ENCODE data around the gene SLC2A4RG. TPM values are rescaled to one million over a fixed set of nuclear protein-coding genes. Genes with fewer than 3 reads are reported as not detected.
A peak's percentile ranks its signal among the peaks of the same experiment; 100 is the strongest.

SLC2A4RG gene
- total RNA-seq, 1 donor from 2014 or later = 53.0 TPM

DNA sequence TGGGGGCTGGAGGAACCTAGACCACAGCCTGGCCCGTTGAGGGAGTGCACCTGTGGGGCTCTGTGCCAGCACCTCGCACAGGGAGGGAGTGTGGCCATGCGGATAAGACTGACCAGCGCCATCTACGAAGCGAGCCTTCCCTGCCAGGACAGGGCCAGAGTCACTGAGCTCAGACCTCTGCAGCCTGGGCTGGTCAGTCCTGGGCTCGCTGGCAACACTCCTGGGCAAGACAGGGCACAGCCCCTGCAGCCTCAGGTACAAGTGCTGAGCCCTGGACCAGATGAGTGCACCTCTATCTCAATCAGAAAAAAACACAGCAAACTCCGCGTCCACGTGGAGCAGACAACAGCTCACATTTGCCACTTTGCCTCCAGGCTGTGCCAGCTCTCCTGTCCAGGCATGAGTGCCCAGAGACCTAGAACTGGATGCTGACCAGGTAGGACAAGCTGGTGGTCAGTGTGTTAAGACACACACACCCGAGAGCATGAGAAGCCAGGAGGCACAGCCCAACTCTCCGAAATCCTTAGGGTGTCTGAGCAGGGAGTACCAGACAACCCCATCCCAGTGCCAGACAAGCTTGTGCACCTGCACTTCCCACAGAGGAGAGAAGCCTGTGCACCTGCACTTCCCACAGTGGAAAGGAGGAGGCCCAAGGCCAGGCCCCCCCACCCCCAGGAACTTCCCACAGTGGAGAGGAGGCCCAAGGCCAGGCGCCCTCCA is 36.7 kb upstream of the SLC2A4RG start:
- Mint-ChIP-seq H3K4me1 (ENCODE audit: low read depth) (peaks cover 9% of the 10 kb centered on the region), H3K36me3 (ENCODE audit: low read depth) (peaks cover 32% of the 10 kb centered on the region), H3K27me3 (ENCODE audit: low read depth) (no peaks in the 10 kb centered on the region), H3K27ac (no peak overlapping the region), H3K9me3 (no peaks in the 10 kb centered on the region), H3K4me3 (ENCODE audit: low read depth) (no peak overlapping the region)
- DNase-seq (ENCODE audit: low spot score) = no peak
- intact Hi-C loops (cut with micrococcal nuclease) = loop anchor here (10.0 kb wide), 1 partner anchor 272 kb away; the partner anchor contains the start of gene SAMD10

- Mint-ChIP-seq H3K27me3 (ENCODE audit: low read depth) (no peaks in the 10 kb centered on the region), H3K36me3 (ENCODE audit: low read depth) (peaks cover 33% of the 10 kb centered on the region), H3K4me3 (ENCODE audit: low read depth) (no peak overlapping the region), H3K27ac (no peak overlapping the region), H3K9me3 (no peaks in the 10 kb centered on the region), H3K4me1 (ENCODE audit: low read depth) (peaks cover 10% of the 10 kb centered on the region)
- intact Hi-C loops (cut with micrococcal nuclease) = loop anchor here (10.0 kb wide), 1 partner anchor 271 kb away; the partner anchor contains the start of gene SAMD10
- no peak for DNase-seq (ENCODE audit: low spot score)
Measured at GRCh38 chr20:63703471-63703975, 36.1 kb upstream of the SLC2A4RG start.

DNA sequence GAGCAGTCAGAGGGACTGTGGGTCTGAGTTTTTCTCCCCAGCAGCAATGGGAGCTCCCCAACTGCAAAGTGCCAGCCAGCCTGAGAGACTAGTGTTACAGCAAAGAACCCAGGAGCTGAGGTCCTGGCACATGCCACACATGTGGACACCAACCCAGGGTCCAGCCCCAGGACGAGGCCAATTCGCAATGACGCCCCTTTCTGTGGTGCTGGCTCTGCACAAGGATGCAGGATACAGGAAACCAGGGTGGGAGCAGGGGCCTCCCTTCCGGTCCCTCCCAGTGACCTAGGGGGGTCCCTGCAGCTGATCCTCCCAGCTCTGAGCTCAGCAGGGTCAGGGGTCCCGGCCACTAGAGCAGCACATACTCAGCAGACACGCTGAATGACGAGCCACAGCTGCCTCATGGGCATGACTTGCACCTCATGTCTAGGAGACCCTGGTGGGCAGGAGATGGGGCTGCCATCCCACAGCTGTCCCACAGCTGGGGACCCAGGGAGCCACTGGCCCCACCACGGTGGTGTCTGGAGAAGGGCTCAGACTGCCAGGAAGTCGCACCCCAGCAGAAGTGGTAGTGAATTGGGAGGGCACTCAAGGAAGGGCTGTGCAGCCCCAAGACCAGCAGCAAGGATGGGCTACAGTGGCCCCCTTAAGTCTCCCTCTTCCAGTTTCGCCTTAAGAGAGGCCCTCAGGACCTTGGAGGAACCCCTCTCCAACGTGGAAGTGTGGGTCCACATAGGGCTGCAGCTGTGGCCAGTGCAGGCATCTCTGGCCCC is 35.4 kb upstream of the SLC2A4RG start:
- intact Hi-C loops (cut with micrococcal nuclease) = loop anchor here (10.0 kb wide), 1 partner anchor 271 kb away; the partner anchor contains the start of gene SAMD10
- H3K9me3 Mint-ChIP-seq = no peaks in the 10 kb centered on the region
- H3K36me3 Mint-ChIP-seq (ENCODE audit: low read depth) = peaks cover 39% of the 10 kb centered on the region
- H3K27me3 Mint-ChIP-seq (ENCODE audit: low read depth) = no peaks in the 10 kb centered on the region
- no peak overlapping the region for H3K27ac Mint-ChIP-seq
- H3K4me1 Mint-ChIP-seq (ENCODE audit: low read depth) = peaks cover 16% of the 10 kb centered on the region
- no peak overlapping the region for H3K4me3 Mint-ChIP-seq (ENCODE audit: low read depth)
- DNase-seq (ENCODE audit: low spot score) = no peak

DNA sequence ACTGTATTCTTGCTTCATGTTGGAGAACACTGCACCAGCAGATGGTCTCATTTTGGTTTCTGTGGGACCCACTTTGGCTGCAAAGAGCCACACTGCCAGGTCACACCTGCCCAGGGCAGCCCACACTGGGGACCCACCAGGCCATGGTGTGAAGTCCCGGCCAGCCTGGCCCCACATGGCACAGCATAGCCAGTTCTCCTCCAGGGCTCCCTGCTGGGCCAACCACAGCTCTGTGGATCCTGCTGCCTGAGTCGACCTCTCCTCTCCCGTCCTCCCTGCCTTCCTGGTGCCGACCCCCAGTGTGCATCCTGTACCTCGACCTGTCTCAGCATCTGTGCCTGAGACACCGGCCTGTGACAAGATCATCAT is 34.8 kb upstream of the SLC2A4RG start:
- intact Hi-C loops (cut with micrococcal nuclease) = loop anchor here (5.0 to 10.0 kb wide), 2 partner anchors 38 to 270 kb away; partner anchors contain the start of gene SAMD10
- no peak for DNase-seq (ENCODE audit: low spot score)
- H3K27me3 Mint-ChIP-seq (ENCODE audit: low read depth) = no peaks in the 10 kb centered on the region
- no peak overlapping the region for H3K27ac Mint-ChIP-seq
- no peaks in the 10 kb centered on the region for H3K9me3 Mint-ChIP-seq
- no peak overlapping the region for H3K4me3 Mint-ChIP-seq (ENCODE audit: low read depth)
- peaks cover 40% of the 10 kb centered on the region for H3K36me3 Mint-ChIP-seq (ENCODE audit: low read depth)
- peaks cover 19% of the 10 kb centered on the region for H3K4me1 Mint-ChIP-seq (ENCODE audit: low read depth)

GRCh38 chr20:63705232-63706026 is 34.1 kb upstream of the SLC2A4RG start:
- no peak for DNase-seq (ENCODE audit: low spot score)
- Mint-ChIP-seq H3K9me3 (no peaks in the 10 kb centered on the region), H3K27ac (no peak overlapping the region), H3K36me3 (ENCODE audit: low read depth) (peaks cover 45% of the 10 kb centered on the region), H3K4me3 (ENCODE audit: low read depth) (peak overlapping the region; percentile 21), H3K4me1 (ENCODE audit: low read depth) (peaks cover 23% of the 10 kb centered on the region), H3K27me3 (ENCODE audit: low read depth) (no peaks in the 10 kb centered on the region)
- intact Hi-C loops (cut with micrococcal nuclease) = loop anchor here (1.0 to 10.0 kb wide), 3 partner anchors 37 to 269 kb away; partner anchors contain the start of gene SAMD10

DNA sequence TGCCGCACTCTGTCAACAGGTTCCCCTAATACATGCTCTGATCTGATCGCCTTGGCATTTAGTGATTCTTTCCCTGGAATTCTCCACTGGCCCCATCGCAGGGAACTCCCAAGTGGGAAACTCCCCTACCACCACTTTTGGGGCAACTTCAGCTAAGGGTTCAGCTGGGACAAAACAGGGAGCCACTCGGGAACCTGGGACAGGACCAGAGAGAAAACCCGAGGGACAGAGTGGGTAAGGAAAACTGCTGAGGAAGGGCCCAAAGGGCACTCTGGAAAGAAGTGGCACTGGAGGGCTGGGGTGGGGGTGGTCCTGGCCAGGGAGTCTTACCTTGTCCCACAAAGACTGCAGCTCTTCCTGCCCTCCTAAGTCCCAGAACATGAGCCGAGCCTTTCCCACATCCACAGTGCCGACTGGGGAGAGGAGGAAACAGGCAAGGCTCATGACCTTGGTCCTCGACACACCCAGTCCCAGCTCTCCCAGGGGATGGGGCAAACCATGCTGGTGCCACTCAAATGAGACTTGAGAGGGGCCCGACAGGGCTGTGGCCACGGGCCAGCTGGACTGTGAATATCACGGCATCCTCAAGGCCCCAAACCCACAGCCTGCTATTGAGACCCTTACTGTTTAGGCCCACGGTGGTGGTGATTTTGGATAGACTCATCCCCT is 33.4 kb upstream of the SLC2A4RG start:
- no peak for DNase-seq (ENCODE audit: low spot score)
- H3K4me3 Mint-ChIP-seq (ENCODE audit: low read depth) = peak overlapping the region; percentile 87
- no peaks in the 10 kb centered on the region for H3K27me3 Mint-ChIP-seq (ENCODE audit: low read depth)
- H3K4me1 Mint-ChIP-seq (ENCODE audit: low read depth) = peaks cover 31% of the 10 kb centered on the region
- peaks cover 52% of the 10 kb centered on the region for H3K36me3 Mint-ChIP-seq (ENCODE audit: low read depth)
- no peak overlapping the region for H3K27ac Mint-ChIP-seq
- intact Hi-C loops (cut with micrococcal nuclease) = loop anchor here (1.0 to 10.0 kb wide), 3 partner anchors 36 to 269 kb away; partner anchors contain the start of gene SAMD10
- no peaks in the 10 kb centered on the region for H3K9me3 Mint-ChIP-seq

DNA sequence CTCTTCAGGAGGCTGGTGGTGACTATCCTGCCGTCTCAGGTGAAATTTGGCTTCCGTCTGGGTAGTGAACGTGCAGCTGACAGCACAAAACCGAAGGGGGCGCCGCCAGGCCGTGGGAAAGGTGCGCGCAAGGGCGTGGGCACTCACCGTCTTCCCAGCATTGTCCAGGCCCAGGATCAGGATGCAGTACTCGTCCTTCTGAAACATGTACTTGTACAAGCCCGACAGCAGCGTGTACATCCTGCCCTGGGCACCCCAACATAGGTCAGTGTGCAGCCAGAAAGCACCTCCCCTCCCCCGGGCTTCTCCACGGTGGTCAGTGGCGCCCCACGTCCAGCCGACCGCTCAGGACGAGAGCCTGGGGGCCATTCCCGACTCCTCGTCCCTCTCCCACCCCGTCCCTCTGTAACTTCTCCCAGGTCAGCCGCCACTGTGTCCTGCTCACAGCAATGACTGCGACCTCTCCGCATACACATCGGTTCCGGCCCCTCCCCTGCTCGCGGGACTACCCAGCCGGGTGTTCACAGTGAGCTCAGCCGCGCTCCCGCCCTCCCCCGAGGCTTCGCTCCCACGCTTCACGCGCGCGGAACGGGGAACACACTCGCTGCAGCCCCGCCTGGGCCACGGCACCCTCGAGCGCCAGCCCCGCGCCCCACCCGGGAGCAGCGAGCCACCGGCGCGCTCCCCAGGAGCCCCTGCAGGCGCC is 32.6 kb upstream of the SLC2A4RG start:
- intact Hi-C loops (cut with micrococcal nuclease) = loop anchor here (1.0 to 10.0 kb wide), 5 partner anchors 35 to 268 kb away; partner anchors contain the start of genes RTEL1 and SAMD10
- Mint-ChIP-seq H3K27ac (peak overlapping the region; percentile 60), H3K4me1 (ENCODE audit: low read depth) (peaks cover 33% of the 10 kb centered on the region), H3K27me3 (ENCODE audit: low read depth) (no peaks in the 10 kb centered on the region), H3K4me3 (ENCODE audit: low read depth) (peak overlapping the region; percentile 87), H3K36me3 (ENCODE audit: low read depth) (peaks cover 61% of the 10 kb centered on the region), H3K9me3 (peaks cover under 1% of the 10 kb centered on the region)
- DNase-seq (ENCODE audit: low spot score) = peak; percentile 58

DNA sequence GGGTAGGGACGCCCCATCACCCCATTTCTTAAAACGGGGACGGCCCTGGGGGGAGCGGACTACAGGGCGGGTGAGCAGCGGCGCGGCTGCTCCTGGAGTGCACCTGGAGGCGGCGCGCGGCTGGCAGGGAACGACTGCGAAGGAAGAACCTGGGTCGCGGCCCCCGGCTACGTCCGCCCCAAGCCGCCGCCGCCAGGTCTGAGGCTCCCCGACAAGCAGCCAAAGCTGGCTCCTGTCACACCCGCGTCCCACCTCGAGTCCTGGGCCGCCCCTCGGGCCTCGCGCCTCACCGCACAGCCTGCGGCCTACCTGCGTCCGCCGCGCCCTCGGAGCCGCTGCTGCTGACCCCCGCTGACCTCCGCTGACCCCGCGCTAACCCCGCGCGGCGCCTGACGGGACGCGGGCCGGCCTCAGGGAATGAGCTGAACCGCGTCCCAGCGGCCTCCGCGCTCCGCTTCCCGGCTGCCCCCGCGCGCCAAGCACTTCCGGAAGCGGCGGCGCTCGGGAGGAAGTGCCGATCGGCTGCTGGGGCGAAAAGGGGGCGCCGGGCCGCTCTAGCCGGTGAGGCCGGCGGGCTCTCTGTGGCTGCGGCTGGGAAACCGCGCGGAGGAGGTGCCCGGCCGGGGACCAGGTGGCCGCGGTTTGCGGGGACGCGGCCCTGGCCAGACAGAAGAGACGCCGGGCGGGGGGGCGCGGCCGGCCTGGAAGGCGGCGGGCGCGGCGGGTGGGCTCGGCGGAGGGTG is 31.8 kb upstream of the SLC2A4RG start, which contains the start of the genes ARFRP1 and ZGPAT:
TSS of gene ARFRP1 (minus strand) at position 419 of the 743 bp plus-strand sequence. CDS start 885 bp downstream, outside the sequence.
TSS of gene ZGPAT (plus strand) at position 482 of the 743 bp plus-strand sequence. CDS start 542 bp downstream, outside the sequence.
- intact Hi-C loops (cut with micrococcal nuclease) = loop anchor here (1.0 to 10.0 kb wide), 4 partner anchors 35 to 267 kb away; partner anchors contain the start of genes RTEL1 and SAMD10
- peak within 1 kb of the TSS; percentile 87 for H3K4me3 Mint-ChIP-seq (ENCODE audit: low read depth)
- H3K9me3 Mint-ChIP-seq = peaks cover 7% of the 10 kb centered on the region
- H3K27ac Mint-ChIP-seq = peak within 1 kb of the TSS; percentile 60
- peaks cover 36% of the 10 kb centered on the region for H3K4me1 Mint-ChIP-seq (ENCODE audit: low read depth)
- peaks cover 68% of the 10 kb centered on the region for H3K36me3 Mint-ChIP-seq (ENCODE audit: low read depth)
- peak; percentile 87 for DNase-seq (ENCODE audit: low spot score)
- H3K27me3 Mint-ChIP-seq (ENCODE audit: low read depth) = no peaks in the 10 kb centered on the region

DNA sequence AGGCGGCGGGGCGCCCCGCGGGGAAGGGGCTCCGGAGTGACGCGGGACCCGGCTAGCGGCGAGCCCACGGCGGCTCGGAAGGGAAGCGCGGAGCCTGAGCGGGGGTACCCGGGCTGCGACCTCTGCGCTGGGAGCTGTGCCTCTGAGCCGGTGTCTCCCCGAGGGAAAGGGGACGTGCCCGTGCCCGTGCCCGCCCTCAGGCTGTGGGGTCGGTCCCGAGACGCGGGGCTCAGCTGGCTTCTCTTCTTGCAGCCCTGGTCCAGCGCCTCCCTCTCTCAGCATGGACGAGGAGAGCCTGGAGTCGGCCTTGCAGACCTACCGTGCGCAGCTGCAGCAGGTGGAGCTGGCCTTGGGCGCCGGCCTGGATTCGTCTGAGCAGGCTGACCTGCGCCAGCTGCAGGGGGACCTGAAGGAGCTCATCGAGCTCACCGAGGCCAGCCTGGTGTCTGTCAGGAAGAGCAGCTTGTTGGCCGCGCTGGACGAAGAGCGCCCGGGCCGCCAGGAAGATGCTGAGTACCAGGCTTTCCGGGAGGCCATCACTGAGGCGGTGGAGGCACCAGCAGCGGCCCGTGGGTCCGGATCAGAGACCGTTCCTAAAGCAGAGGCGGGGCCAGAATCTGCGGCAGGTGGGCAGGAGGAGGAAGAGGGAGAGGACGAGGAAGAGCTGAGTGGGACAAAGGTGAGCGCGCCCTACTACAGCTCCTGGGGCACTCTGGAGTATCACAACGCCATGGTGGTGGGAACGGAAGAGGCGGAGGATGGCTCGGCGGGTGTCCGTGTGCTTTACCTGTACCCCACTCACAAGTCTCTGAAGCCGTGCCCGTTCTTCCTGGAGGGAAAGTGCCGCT is 31.1 kb upstream of the SLC2A4RG start:
- Mint-ChIP-seq H3K9me3 (peaks cover 7% of the 10 kb centered on the region), H3K36me3 (ENCODE audit: low read depth) (peaks cover 72% of the 10 kb centered on the region), H3K27me3 (ENCODE audit: low read depth) (no peaks in the 10 kb centered on the region), H3K27ac (peak overlapping the region; percentile 45), H3K4me1 (ENCODE audit: low read depth) (peaks cover 36% of the 10 kb centered on the region), H3K4me3 (ENCODE audit: low read depth) (peak overlapping the region; percentile 81)
- intact Hi-C loops (cut with micrococcal nuclease) = loop anchor here (5.0 to 10.0 kb wide), 2 partner anchors 34 to 266 kb away; partner anchors contain the start of gene SAMD10
- DNase-seq (ENCODE audit: low spot score) = no peak

- H3K27me3 Mint-ChIP-seq (ENCODE audit: low read depth) = no peaks in the 10 kb centered on the region
- H3K36me3 Mint-ChIP-seq (ENCODE audit: low read depth) = peaks cover 73% of the 10 kb centered on the region
- no peak for DNase-seq (ENCODE audit: low spot score)
- peaks cover 7% of the 10 kb centered on the region for H3K9me3 Mint-ChIP-seq
- peak overlapping the region; percentile 22 for H3K27ac Mint-ChIP-seq
- peak overlapping the region; percentile 81 for H3K4me3 Mint-ChIP-seq (ENCODE audit: low read depth)
- H3K4me1 Mint-ChIP-seq (ENCODE audit: low read depth) = peaks cover 36% of the 10 kb centered on the region
- intact Hi-C loops (cut with micrococcal nuclease) = loop anchor here (5.0 to 10.0 kb wide), 2 partner anchors 33 to 266 kb away; partner anchors contain the start of gene SAMD10
Measured at GRCh38 chr20:63709149-63709527, 30.4 kb upstream of the SLC2A4RG start.
